NCI-H187 (cell line): ENCODE data around the gene TRIM7.
"Not testable (repeated sequence)": the region's sequence is repeated elsewhere in the genome, so short reads cannot be mapped to it uniquely, and the experiment has no call there.

Source experiments
- DNase-seq, 2 experiments: peaks; one replicate each; lab custom pipeline; 2025; lab: John Stamatoyannopoulos, UW

The TRIM7 gene

DNA sequence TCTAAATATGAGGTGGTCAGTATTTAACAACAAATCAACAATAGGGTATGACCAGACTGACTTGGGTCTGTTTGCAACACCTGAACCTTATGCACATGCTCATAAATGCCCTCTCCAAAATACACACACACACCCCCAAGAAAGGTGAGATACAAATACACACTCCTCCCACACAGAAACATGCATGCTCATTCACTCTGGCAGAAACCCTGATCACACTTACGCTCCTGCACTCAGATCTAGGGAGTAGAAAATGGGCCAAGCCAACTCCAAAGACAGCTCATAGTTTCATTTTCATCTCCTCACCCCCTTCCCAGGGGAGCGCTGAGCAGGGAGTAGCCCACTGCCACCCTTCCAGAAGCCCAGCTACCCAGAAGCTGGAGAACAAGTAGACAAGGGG lies 11.3 kb downstream of the TRIM7 start:
- DNase-seq = no peak

DNA sequence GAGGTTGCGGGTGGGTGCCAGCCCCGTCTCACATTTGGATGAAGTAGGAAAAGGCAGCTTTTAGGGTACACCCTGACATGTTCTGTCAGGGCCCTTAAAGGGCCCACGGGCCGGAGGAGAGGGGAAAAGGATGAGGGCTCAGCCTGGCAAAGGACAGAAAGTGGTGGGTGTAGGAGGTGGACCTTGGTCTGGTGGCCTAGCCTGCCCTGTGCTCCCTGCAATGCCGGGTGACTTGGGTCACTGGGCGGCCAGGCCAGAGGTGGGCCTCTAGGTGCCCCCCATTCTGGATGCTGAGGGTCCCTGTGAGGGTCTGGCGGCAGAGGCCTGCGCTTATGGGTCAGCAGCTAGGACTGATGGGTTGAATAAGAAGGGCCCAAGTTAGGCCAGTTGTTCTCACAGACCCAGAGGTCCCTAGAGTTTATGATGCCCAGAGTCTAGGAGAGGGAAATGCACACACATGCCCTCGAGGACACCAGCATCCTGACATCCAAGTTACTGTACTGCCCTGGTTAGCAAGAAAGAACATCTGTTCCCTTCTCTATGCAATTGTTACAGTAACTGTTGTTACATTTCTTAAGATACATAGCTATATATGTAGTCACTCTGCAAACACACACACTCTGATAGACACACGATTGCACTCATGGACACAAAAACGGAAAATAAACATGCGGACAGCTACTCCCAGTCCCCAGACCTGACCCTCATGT lies 12.5 kb downstream of the TRIM7 start:
- no peak for DNase-seq

DNA sequence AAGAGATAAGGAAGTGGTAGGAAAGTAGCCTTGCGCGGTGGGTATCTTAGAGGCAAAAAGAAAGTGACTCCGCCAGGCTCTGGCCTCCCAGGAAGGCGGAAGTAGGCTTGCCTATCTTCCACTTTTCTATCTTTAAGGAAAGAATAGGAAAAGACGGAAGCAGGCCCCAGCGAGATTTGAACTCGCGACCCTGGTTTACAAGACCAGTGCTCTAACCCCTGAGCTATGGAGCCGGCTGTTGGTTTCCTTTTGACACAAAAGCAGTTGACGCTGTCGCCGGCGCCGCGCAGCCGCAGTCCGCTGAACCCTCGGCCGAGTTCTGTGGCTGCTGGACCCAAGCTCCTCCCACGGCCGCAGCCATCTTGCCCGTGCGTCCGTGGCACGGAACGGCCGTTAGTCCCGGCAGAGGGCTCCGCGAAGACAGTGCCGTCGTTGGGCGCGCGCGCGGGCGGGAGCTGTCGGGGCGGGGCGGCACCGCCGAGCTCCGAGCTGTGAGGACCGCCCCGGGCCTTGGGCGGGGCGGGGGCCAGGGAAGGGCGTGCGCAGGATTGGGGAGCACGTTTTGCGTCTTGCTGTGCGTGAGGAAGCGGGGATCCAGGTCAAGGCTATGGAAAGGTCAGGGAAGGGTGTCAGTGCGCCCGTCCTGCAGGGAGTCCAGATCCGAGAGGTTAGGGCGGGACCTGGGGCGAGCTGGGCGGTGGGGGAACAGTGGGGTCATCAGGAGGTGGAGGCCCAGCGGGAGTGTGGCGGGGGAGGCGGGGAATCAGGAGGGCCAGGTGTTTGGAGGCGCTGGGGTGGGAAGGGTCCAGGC lies 13.3 kb downstream of the TRIM7 start:
- DNase-seq = no peak

DNA sequence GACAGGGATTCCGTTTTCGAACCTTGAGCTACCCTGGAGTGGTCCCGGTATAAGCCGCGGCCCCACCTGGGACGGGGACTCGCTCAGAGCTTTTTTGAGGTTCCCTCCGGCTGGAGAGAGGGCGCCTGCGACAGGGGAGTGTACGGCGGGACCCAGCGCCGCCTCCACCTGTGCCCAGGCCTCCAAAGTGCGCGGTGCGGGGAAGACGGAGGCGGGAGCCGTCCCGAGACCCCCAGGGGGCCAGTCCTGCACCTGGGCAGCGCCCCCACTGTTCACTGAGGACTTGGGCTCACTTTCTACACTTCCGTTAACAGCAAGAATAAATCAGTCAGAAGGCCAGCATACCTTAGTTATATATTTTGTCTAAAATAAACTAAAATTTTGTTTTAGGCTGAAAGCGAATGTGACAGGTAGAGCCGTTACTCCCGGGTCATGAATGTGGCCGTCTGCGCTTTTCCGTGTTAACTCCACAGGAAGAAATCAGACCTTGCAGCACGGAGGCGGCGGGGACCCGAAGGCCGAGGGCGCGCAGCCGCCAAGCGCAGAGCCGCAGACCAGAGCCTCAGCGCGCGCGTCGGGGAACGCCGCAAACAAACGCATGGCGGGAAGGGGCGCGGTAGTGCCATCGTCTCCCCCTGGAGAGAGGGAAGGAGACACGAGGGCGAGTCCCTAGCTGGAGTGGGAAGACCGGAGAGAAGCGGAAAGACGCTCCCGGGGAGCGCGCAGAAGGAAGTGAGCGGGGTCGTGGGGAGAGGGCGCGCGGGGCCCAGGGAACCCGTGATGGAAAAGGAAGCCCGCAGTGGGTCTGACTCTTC lies 14.1 kb downstream of the TRIM7 start:
- DNase-seq = no peak

DNA sequence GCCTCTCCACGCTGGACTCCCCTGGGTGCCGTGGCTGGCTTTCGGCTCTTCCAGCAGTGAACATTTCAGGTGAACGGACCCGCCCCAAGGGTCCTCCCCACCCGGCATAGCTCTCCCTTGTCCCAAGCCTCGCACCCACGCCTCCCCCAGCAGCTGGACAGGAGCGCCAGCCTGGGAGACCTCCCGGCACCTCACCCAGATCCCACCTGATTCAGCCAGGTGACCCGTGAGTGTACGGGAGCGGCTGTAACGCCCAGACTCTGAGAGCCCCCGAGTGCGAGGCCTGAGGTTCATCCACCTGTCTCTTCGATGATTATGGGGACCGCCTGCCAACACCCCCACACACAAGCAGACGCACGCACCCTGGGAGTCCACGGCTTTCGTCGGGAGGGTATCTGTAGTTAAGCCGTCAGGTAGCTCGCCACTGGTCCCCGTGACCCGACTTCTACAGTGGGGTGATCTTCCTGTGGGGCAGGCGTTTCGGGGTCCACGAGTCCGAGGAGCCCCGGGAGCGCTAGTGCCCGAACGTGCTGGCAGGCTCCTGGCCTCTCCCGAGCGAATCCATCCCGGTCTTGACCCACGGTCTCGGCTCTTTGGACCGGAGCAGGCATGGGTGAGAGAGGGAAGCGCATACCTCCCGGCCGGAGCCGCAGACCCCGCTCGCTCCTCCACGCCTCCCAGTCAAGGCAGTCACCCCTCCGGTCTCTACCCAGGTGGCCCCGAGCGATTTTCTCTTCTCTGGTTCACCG lies 14.9 kb downstream of the TRIM7 start:
- no peak for DNase-seq

DNA sequence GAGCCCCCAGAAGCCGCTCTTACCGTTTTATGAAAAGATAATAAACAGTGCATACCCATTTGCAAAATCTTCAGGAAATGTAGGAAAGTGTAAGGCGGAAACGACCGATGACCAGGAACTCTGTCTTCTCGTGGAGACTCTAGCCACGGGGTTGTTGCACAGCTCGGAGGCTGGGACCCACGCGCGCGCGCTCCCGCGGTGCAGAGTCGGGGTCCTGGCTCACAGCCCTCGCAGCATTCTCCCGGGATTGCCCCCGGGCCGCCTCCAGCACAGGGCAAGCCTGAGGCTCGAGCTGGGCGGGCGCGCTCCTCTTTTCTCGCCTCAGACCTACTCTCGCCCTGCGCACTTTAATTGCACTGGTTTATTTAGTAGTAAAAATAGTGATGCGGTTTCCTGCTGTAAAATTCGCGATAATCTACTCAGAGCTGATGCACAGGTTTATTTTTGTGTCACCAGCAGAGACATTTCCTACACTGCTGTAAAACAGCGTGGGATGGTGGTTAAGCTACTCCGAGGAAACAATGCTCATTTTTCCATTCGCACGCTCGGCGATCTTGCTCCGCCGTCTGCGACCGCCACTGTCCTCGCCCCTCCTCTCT lies 15.5 kb downstream of the TRIM7 start:
- DNase-seq = no peak

DNA sequence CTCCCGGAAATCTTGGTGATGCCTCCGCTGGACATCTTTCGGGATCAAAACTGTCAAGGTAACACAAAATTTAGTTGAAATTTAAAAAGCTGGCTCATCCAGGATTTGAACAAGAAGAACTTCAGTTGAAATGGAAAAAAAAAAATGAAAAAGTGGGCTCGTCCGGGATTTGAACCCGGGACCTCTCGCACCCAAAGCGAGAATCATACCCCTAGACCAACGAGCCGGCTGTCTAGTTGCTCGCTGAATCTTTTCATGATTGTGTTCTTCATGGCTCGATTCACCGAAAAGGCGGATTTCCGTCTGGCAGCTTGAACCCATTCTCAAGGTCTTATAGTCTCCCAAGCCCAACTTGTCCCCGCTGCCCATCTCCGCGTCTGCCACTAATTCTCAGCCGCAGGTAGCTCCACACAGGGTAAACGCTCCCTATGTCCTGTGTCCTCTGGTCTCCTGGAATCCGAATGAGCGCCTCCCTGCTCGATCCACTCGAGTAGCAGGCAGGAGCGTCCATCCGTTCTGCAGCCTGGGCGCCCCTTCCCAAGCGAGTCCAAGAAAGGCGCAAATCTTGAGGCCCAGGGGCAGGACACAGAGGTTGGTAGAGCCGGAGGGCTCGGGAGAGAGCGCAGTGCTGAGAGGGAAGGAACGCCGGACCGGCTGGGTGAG lies 16.2 kb downstream of the TRIM7 start:
- DNase-seq = no peak

DNA sequence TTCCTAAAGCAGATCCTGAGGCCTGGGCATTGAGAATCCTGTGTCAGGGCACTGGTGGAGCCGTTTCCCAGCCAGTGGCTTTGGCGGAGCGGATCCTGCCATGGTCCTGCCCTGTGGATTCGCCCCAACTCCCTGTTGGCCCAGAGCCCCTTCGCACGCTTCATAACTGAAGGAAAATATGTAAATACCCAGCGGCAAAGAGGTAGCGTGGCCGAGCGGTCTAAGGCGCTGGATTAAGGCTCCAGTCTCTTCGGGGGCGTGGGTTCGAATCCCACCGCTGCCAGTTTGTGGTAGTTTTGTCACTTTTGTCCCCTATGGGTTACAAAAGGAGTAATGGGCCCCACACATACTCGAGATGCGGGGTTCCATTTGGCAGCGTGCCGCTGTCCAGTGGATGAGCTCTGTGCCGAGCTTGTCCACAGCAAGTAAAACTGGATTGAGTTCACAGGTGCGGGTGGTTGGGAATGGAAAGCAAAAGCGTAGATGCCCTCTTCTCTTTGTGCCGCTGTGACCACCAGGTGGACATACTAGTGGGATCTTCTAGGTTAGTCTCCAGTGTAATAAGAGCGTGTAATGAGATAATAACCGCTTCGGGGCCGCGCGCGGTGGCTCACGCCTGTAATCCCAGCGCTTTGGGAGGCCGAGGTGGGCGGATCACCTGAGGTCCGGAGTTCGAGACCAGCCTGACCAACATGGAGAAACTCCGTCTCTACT lies 17.3 kb downstream of the TRIM7 start:
- DNase-seq = no peak

DNA sequence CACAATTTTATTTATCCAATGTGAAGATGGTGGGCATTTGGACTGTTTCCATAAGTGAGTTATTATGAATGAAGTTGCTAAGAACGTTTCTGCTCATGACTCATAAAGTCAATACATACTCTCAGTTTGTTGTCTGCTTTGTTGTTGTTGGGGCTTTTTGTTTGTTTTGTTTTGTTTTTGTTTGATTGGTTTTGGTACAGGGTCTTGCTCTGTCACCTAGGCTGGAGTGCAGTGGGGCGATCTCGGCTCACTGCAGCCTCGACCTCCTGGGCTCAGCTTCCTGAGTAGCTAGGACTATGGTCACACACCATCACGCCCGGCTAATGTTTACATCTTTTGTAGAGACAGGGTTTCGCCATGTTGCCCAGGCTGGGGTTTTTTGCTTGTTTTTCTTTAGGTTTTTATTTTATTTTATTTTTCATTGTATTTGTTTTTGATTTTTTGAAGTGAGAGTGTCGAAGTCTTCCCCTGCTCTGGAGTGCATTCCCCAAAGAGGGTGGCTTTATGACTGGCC lies 18.0 kb downstream of the TRIM7 start:
- no peak for DNase-seq

DNA sequence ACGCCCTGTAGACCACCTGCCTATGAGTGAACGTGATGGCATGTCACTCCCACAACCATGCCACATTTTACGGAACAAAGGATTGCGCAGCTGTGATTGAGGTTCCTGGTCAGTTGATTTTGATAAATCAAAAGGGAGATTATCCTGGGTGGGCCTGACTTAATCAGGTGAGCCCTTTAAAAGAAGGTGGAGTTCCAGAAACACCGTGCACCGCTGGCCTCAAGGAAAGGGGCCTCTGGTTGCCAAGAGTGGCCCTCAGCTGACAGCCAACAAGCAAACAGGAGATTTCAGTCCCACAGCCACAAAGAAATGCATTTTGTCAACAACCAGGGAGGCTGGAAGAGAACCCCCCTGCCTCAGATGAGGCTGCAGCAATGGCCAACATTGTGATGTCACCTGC lies 19.0 kb downstream of the TRIM7 start:
- DNase-seq = no peak

DNA sequence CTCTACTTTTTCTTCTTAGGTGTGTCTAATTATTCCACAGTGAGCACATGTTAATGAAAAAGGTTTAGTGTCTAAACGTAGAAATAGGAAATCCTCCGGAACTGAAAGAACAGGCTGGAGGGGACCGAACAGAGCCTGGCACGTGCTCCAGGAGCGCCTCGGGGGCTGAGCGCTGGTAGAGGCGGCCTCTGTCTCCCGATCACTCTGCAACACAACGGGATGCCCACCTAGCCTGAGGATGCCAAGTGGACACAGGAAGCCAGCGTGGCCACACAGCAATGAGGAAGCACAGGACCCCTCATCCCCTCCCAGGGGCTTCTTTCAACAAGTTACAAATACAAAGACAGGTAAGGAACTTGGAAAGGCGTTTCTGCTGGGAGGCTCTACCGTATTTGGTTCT lies 19.4 kb downstream of the TRIM7 start:
- DNase-seq = no peak

DNA sequence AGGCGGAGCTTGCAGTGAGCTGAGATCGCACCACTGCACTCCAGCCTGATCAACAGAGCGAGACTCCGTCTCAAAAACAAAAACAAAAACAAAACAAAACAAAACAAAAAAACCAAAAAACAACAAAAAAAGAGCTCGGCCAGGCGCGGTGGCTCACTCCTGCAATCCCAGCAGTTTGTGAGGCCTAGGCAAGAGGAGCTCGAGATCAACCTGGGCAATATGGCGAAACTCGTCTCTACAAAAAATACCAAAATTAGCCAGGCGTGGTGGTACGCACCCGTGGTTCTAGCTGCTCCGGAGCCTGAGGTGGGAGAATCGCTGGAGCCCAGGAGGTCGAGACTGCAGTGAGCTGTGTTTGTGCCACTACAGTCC lies 20.2 kb downstream of the TRIM7 start:
- no peak for DNase-seq

DNA sequence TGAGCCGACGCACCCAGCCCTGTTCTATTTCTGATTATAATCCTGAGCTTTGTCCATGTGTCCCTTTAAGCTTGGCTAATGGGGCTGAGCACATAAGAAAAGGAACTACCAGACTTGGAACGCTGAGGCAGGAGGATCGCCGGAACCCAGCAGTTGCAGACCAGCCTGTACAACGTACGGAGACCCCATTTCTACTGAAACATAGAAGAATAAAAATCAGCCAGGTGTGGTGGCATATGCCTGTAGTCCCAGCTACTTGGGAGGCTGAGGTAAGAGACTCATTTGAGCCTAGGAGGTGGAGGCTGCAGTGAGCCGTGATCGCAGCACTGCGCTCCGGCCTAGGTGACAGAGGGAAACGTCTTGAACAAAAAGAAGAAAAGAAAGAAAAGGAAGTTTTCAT lies 22.3 kb downstream of the TRIM7 start:
- DNase-seq = no peak

DNA sequence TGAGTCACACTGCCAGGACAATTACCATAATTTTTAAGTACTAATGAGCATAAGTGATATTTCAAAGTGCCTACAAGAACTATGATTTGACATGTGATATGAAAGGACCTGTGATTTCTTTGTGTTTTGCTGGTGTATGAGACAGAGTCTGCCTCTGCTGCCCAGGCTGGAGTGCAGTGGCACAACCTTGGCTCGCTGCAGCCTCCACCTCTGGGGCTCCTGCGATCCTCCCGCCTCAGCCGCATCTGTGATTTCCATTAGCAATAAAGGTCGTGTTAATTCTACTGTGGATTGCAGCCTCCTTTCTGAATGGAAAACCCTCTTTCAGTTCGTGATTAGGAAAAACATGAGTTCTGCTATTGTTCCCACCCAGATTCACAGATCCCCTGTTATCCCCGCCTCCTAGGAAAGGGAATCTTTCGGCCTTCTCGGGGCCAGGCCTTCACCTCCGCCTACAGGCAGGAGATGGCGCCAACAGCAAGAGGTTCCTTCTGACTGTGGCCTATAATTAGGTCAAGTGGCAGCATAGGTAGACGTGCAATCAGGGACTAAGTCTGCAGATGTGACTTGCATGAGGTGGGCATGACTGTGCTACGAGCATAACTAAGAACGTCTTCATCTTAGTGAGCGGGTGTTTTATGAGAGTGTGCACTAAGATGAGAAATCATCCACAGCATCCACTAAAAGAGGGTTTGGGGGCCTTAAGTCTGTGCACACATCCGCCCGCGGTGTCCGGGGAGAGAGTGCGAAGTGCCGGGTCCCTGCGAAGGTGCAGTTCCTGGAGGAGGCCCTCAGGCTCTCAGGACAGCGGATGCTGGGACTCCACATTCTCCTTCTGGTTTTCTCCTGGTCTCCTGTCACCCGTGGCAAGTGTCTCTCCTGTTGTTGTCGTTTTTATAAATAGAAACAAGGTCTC lies 23.1 kb downstream of the TRIM7 start:
- DNase-seq = no peak

DNA sequence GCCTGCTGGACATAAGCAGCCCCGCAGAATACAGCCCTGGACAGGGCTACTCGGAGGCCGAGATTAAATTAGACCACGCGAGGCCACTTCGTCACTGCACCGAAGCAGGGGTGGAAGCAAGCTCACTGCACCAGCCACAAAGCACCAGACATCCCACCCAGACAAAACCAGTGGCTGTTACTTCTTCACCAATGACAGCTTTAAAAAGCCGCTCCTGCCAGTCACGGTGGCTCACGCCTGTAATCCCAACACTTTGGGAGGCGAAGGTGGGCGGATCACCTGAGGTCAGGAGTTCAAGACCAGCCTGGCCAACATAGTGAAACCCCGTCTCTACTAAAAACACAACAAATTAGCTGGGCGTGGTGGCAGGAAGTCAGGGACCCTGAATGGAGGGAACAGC lies 27.4 kb downstream of the TRIM7 start:
- DNase-seq = not testable (repeated sequence)

DNA sequence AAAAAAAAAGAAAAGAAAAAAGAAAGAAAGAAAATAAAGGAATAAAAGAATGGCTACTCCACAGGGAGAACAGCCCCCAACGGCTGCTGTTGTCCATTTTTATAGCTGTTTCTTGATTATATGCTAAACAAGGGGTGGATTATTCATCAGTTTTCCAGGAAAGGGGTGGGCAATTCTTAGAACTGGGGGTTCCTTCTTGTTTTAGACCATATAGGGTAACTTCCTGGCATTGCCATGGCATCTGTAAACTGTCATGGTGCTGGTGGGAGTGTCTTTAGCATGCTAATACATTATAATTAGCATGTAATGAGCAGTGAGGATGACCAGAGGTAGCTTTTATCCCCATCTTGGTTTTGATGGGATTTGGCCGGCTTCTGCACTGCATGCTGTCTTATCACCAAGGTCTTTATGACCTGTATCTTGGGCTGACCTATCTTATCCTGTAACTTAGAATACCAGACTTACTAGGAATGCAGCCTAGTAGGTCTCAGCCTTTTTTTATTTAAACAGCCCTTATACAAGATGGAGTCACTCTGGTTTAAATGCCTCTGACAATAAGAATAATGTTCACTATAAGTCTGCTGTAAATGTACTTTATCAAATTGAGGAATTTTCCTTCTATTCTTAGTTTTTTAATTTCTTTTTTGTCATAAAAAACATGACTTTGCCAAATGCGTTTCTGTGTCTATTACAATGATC lies 28.6 kb downstream of the TRIM7 start:
- DNase-seq = no peak

DNA sequence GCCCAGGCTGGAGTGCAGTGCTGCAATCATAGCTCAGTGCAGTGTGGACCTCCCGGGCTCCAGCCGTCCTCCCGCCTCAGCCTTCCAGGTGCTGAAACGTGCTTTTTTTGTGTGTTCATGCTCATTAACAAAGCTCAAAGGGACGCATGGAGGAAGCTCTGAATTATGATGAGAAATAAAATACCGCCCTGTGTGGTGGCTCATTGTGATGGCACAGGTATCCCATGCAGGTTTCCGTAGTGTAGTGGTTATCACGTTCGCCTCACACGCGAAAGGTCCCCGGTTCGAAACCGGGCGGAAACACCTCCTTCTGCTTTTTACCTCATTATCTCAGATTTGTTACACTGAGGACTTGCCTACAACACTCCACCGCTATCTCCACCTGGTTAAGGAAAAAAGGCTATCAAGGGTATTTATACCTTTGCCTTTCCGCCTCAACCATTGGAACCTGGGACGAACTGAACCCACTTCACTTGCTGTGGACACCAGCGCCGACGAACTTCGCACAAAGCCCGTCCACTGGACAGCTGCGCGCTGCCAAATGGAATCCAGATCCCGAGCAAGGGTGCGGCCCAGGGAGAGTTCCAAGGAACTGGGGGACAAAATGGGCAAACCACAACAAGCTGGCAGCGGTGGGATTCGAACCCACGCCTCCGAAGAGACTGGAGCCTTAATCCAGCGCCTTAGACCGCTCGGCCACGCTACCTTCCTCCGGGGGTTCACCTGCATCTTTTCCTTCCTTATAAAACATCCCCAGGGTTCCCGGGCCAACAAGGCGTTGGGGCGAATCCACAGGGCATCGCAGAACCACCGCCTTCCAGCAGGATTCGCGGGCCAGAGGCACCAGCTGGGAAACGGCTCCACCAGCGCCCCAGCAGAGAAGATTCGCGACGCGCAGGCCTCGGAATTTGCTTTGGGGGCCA lies 31.3 kb downstream of the TRIM7 start:
- DNase-seq = no peak
